ENCODE data around the gene PLEKHB2. TPM values are rescaled to one million over a fixed set of nuclear protein-coding genes. Genes with fewer than 3 reads are reported as not detected.

The PLEKHB2 gene
- polyA plus RNA-seq, 3 donors, result 53.9 to 172 (median 146) TPM

DNA sequence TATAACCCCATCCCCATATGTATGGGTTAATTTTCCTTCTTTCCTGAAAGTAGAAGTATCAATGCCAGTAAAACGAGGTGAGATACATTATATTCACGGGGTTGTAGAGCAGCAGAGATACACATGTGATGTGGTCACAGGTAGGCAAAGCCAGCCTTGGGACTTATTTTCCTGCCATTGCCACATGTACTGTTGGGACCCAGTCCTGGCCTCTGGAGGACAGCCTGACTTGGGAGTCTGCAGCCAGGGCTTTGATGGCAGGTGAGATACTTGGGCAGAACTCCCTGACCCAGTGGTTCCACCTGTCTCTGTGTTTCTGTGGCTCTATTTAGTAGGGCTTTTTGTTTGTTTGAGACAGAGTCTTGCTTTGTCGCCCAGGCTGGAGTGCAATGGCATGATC, 18.1 kb downstream of the PLEKHB2 start:
- Histone ChIP-seq H3K27ac (ENCODE audit: low read depth in 1 of 2, low read length in 2 of 2) (no peak overlapping the region), H3K4me2 (replicated peaks; ENCODE audit: extremely low read depth, low read length, poor library complexity, severe bottlenecking) (no peak overlapping the region), H3K79me2 (ENCODE audit: insufficient read depth, low read length) (peaks cover 58% of the 10 kb centered on the region), H4K20me1 (ENCODE audit: insufficient read depth, low read length) (peaks cover 86% of the 10 kb centered on the region), H3K27me3 (ENCODE audit: control insufficient read depth in 2 of 2, insufficient read depth in 2 of 2, low read length in 2 of 2) (no peaks in the 10 kb centered on the region), H3K9me3 (replicated peaks in 1 of 2; ENCODE audit: control insufficient read depth in 1 of 2, insufficient read depth in 1 of 2, low read length in 2 of 2) (no peaks in the 10 kb centered on the region), H3K4me1 (ENCODE audit: control insufficient read depth in 1 of 2, insufficient read depth in 2 of 2, low read length in 2 of 2) (no peaks in the 10 kb centered on the region), H3K36me3 (replicated peaks in 1 of 2; ENCODE audit: control insufficient read depth in 1 of 2, insufficient read depth in 2 of 2, low read length in 2 of 2) (peaks cover 55 to 77% of the 10 kb centered on the region in 2 donors), H3K9ac (ENCODE audit: insufficient read depth, low read length, poor library complexity, severe bottlenecking) (no peak overlapping the region), H2AFZ (ENCODE audit: insufficient read depth, low read depth, low read length, poor library complexity, severe bottlenecking) (no peak overlapping the region), H3K4me3 (replicated peaks in 1 of 3; ENCODE audit: low read depth in 2 of 3, low read length in 3 of 3) (no peak overlapping the region)
- TF ChIP-seq, protein P1, sequence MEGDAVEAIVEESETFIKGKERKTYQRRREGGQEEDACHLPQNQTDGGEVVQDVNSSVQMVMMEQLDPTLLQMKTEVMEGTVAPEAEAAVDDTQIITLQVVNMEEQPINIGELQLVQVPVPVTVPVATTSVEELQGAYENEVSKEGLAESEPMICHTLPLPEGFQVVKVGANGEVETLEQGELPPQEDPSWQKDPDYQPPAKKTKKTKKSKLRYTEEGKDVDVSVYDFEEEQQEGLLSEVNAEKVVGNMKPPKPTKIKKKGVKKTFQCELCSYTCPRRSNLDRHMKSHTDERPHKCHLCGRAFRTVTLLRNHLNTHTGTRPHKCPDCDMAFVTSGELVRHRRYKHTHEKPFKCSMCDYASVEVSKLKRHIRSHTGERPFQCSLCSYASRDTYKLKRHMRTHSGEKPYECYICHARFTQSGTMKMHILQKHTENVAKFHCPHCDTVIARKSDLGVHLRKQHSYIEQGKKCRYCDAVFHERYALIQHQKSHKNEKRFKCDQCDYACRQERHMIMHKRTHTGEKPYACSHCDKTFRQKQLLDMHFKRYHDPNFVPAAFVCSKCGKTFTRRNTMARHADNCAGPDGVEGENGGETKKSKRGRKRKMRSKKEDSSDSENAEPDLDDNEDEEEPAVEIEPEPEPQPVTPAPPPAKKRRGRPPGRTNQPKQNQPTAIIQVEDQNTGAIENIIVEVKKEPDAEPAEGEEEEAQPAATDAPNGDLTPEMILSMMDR (IDR thresholded peaks at IDR 0.05), result no peak
- intact Hi-C loops (cut with micrococcal nuclease), result no loop called here
- H3K27ac Mint-ChIP-seq, result peak overlapping the region in 1 of 7 donors; percentile 77
- no peak overlapping the region for H3K4me3 Mint-ChIP-seq
- no peaks in the 10 kb centered on the region for H3K4me1 Mint-ChIP-seq
- H3K9me3 Mint-ChIP-seq, result peaks cover 0 to under 1% (median 0%) of the 10 kb centered on the region in 7 donors
- no peak for DNase-seq
- H3K27me3 Mint-ChIP-seq (ENCODE audit: low read depth in 3 of 3), result no peaks in the 10 kb centered on the region
- 100% methylated on average over 1 of the region's 3 CpGs for WGBS (ENCODE audit: insufficient coverage)
- peaks cover 70 to 84% of the 10 kb centered on the region in 2 donors for H3K36me3 Mint-ChIP-seq

- 98% methylated on average over 5 of the region's 7 CpGs for WGBS (ENCODE audit: insufficient coverage)
- no peaks in the 10 kb centered on the region for H3K27me3 ChIP-seq (ENCODE audit: control insufficient read depth in 2 of 2, insufficient read depth in 2 of 2, low read length in 2 of 2)
- peaks cover 38% of the 10 kb centered on the region for H3K79me2 ChIP-seq (ENCODE audit: insufficient read depth, low read length)
- Mint-ChIP-seq H3K27ac (peak overlapping the region in 3 of 7 donors; percentile 7 to 36 (median 10)), H3K27me3 (ENCODE audit: low read depth in 3 of 3) (no peaks in the 10 kb centered on the region), H3K36me3 (peaks cover 90 to 96% of the 10 kb centered on the region in 2 donors), H3K4me3 (no peak overlapping the region), H3K9me3 (peaks cover 0 to 8% (median 3%) of the 10 kb centered on the region in 7 donors), H3K4me1 (no peaks in the 10 kb centered on the region)
- no peaks in the 10 kb centered on the region for H3K4me1 ChIP-seq (ENCODE audit: control insufficient read depth in 1 of 2, insufficient read depth in 2 of 2, low read length in 2 of 2)
- no peak overlapping the region for H3K27ac ChIP-seq (ENCODE audit: low read depth in 1 of 2, low read length in 2 of 2)
- TF ChIP-seq, protein P1 (IDR thresholded peaks at IDR 0.05), result no peak
- intact Hi-C loops (cut with micrococcal nuclease), result loop anchor here in 1 of 2 donors (5.0 kb wide), 1 partner anchor 33 kb away; the partner anchor contains the start of gene FAM168B
- peaks cover 75% of the 10 kb centered on the region for H4K20me1 ChIP-seq (ENCODE audit: insufficient read depth, low read length)
- H2AFZ ChIP-seq (ENCODE audit: insufficient read depth, low read depth, low read length, poor library complexity, severe bottlenecking), result no peak overlapping the region
- no peak overlapping the region for H3K9ac ChIP-seq (ENCODE audit: insufficient read depth, low read length, poor library complexity, severe bottlenecking)
- H3K4me3 ChIP-seq (replicated peaks in 1 of 3; ENCODE audit: low read depth in 2 of 3, low read length in 3 of 3), result no peak overlapping the region
- H3K4me2 ChIP-seq (replicated peaks; ENCODE audit: extremely low read depth, low read length, poor library complexity, severe bottlenecking), result no peak overlapping the region
- H3K36me3 ChIP-seq (replicated peaks in 1 of 2; ENCODE audit: control insufficient read depth in 1 of 2, insufficient read depth in 2 of 2, low read length in 2 of 2), result peaks cover 74 to 95% of the 10 kb centered on the region in 2 donors
- no peak for DNase-seq
- H3K9me3 ChIP-seq (replicated peaks in 1 of 2; ENCODE audit: control insufficient read depth in 1 of 2, insufficient read depth in 1 of 2, low read length in 2 of 2), result no peaks in the 10 kb centered on the region
Observed at GRCh38 chr2:131125195-131125757, 20.1 kb downstream of the PLEKHB2 start.

All from CD14-positive monocyte (primary cell).